BE2C (cell line): ENCODE data around the gene PRSS57.

ENCODE experiments used
- DNase-seq: peaks from one replicate; pipeline ENCODE4 v3.0.0-alpha.2; 2020
- H3K27me3 ChIP-seq: fragments of 250-450 bp; sonication (Bioruptor Pico); 2 replicates; pipeline ENCODE4 v1.5.1; 2020; ENCODE audit warnings: mild to moderate bottlenecking
- H3K36me3 ChIP-seq: fragments of 250-450 bp; sonication (Bioruptor Pico); 2 replicates; pipeline ENCODE4 v1.5.1; 2020; ENCODE audit warnings: mild to moderate bottlenecking
- H3K4me1 ChIP-seq: fragments of 250-450 bp; sonication (Bioruptor Pico); 2 replicates; pipeline ENCODE4 v1.5.1; 2020
- H3K4me3 ChIP-seq: 2 replicates; pipeline ENCODE4 v1.5.1; 2011; ENCODE audit warnings: low read depth, low read length
- H3K9me3 ChIP-seq: fragments of 250-450 bp; sonication (Bioruptor Pico); 2 replicates; pipeline ENCODE4 v1.5.1; 2020
- TF ChIP-seq, protein P1 (sequence below): IDR thresholded peaks from 2 replicates; pipeline ENCODE4 v1.5.1; 2012; ENCODE audit warnings: mild to moderate bottlenecking, low read depth, low read length

PRSS57 gene

GRCh38 chr19:694481-695351, 536 bp downstream of the PRSS57 start:
- Histone ChIP-seq H3K4me3 (no peak overlapping the region), H3K36me3 (no peaks in the 10 kb centered on the region), H3K27me3 (no peaks in the 10 kb centered on the region), H3K4me1 (no peaks in the 10 kb centered on the region), H3K9me3 (no peaks in the 10 kb centered on the region)
- TF ChIP-seq, protein P1, sequence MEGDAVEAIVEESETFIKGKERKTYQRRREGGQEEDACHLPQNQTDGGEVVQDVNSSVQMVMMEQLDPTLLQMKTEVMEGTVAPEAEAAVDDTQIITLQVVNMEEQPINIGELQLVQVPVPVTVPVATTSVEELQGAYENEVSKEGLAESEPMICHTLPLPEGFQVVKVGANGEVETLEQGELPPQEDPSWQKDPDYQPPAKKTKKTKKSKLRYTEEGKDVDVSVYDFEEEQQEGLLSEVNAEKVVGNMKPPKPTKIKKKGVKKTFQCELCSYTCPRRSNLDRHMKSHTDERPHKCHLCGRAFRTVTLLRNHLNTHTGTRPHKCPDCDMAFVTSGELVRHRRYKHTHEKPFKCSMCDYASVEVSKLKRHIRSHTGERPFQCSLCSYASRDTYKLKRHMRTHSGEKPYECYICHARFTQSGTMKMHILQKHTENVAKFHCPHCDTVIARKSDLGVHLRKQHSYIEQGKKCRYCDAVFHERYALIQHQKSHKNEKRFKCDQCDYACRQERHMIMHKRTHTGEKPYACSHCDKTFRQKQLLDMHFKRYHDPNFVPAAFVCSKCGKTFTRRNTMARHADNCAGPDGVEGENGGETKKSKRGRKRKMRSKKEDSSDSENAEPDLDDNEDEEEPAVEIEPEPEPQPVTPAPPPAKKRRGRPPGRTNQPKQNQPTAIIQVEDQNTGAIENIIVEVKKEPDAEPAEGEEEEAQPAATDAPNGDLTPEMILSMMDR, result no peak
- no peak for DNase-seq

- H3K9me3 ChIP-seq, result no peaks in the 10 kb centered on the region
- no peaks in the 10 kb centered on the region for H3K27me3 ChIP-seq
- TF ChIP-seq, protein P1, result no peak
- H3K4me3 ChIP-seq, result no peak overlapping the region
- H3K36me3 ChIP-seq, result no peaks in the 10 kb centered on the region
- H3K4me1 ChIP-seq, result no peaks in the 10 kb centered on the region
- DNase-seq, result peak; percentile 55
Observed at GRCh38 chr19:690203-690602, 5.0 kb downstream of the PRSS57 start.

GRCh38 chr19:688992-689391, 6.3 kb downstream of the PRSS57 start:
- no peak for DNase-seq
- TF ChIP-seq, protein P1, result no peak
- H3K27me3 ChIP-seq, result no peaks in the 10 kb centered on the region
- H3K9me3 ChIP-seq, result no peaks in the 10 kb centered on the region
- H3K4me1 ChIP-seq, result no peaks in the 10 kb centered on the region
- H3K36me3 ChIP-seq, result no peaks in the 10 kb centered on the region
- H3K4me3 ChIP-seq, result no peak overlapping the region

DNA sequence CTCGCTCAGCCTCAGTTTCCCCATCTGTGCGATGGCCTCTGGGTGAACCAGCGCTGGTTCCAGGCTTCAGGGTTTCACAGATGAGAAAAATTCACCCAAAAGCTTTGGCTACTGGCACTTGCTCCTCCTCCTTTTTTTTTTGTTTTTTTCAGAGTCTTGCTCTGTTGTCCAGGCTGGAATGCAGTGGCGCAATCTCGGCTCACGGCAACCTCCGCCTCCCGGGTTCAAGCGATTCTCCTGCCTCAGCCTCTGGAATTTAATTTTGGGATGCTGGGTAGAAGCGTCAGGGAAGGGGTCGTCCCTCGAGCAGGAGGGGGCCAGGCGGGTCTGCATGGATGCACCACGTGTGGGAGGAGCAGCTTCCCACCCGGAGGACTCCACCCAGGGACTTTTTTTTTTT, 7.0 kb downstream of the PRSS57 start:
- Histone ChIP-seq H3K27me3 (no peaks in the 10 kb centered on the region), H3K4me3 (no peak overlapping the region)
- DNase-seq, result no peak

DNA sequence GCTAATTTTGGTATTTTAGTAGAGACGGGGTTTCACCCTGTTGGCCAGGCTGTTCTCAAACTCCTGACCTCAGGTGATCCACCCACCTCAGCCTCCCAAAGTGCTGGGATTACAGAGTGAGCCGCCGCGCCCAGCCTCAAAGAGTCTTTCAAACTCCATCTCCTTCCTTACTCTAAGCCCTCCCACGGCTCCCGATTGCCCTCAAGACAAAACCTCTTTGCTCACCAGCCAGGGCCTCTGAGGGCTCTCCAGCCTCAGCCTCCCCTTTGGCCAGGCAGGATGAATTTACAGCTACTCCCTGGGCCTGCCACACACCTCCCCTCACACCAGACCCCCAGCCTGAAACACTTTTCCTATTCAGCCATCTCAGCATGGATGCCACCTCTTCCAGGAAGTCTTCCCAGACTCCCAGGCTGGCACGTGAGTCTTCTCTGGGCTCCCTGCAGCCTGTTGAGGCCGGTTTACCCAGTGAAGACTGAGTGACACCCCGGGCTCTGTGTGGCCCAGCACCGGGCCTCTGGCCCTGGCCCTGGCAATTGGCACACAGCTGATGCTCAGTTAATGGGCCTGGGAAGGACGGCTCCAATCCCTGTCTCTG, 7.6 kb downstream of the PRSS57 start:
- H3K36me3 ChIP-seq, result no peaks in the 10 kb centered on the region
- H3K4me3 ChIP-seq, result no peak overlapping the region
- no peaks in the 10 kb centered on the region for H3K4me1 ChIP-seq
- no peaks in the 10 kb centered on the region for H3K27me3 ChIP-seq
- no peaks in the 10 kb centered on the region for H3K9me3 ChIP-seq
- TF ChIP-seq, protein P1, result no peak
- DNase-seq, result no peak

More for the DNA sequence above, 7.0 kb downstream of the PRSS57 start:
- Histone ChIP-seq H3K9me3 (no peaks in the 10 kb centered on the region), H3K4me1 (no peaks in the 10 kb centered on the region), H3K36me3 (no peaks in the 10 kb centered on the region)
- TF ChIP-seq, protein P1, result no peak
